Stimulated activated CD8-positive, alpha-beta memory T cell treated with anti-CD3 and anti-CD28 coated beads, Interleukin-12 subunit alpha, Interleukin-12 subunit beta, amount 100 ng/mL, for 1 hour (primary cell): Measurements from ENCODE around the gene EPHB2.
"Not testable (repeated sequence)": the region's sequence is repeated elsewhere in the genome, so short reads cannot be mapped to it uniquely, and the experiment has no call there.

ENCODE experiments used
- DNase-seq: peaks from one replicate; pipeline ENCODE4 v3.0.0-alpha.2; 2020; ENCODE audit warnings: low read depth

Gene EPHB2

GRCh38 chr1:22691031-22691753 lies 19.4 kb upstream of the EPHB2 start:
- DNase-seq, result no peak

GRCh38 chr1:22694172-22694571 lies 16.5 kb upstream of the EPHB2 start:
- no peak for DNase-seq

GRCh38 chr1:22696610-22697009 lies 14.0 kb upstream of the EPHB2 start:
- no peak for DNase-seq

GRCh38 chr1:22697980-22698379 lies 12.7 kb upstream of the EPHB2 start:
- DNase-seq, result no peak

GRCh38 chr1:22699681-22700520 lies 10.7 kb upstream of the EPHB2 start:
- no peak for DNase-seq

- no peak for DNase-seq
Measured at GRCh38 chr1:22702296-22703085, 8.1 kb upstream of the EPHB2 start.

GRCh38 chr1:22704440-22705067 lies 6.1 kb upstream of the EPHB2 start:
- DNase-seq, result peak; percentile 55

- DNase-seq, result no peak
Measured at GRCh38 chr1:22705586-22705985, 5.1 kb upstream of the EPHB2 start.

GRCh38 chr1:22706100-22706499 lies 4.5 kb upstream of the EPHB2 start:
- DNase-seq, result not testable (repeated sequence)

GRCh38 chr1:22708777-22709176 lies 1.9 kb upstream of the EPHB2 start:
- DNase-seq, result no peak

- no peak for DNase-seq
Measured at GRCh38 chr1:22709227-22709626, 1.4 kb upstream of the EPHB2 start.

GRCh38 chr1:22709891-22710700 lies 543 bp upstream of the EPHB2 start:
- no peak for DNase-seq

- no peak for DNase-seq
Measured at GRCh38 chr1:22711071-22711470, 432 bp downstream of the EPHB2 start.

GRCh38 chr1:22711591-22712501 lies 1.2 kb downstream of the EPHB2 start:
- DNase-seq, result no peak

- no peak for DNase-seq
Measured at GRCh38 chr1:22712502-22713271, 2.0 kb downstream of the EPHB2 start.

- DNase-seq, result no peak
Measured at GRCh38 chr1:22714455-22714854, 3.8 kb downstream of the EPHB2 start.

GRCh38 chr1:22717037-22717760 lies 6.6 kb downstream of the EPHB2 start:
- DNase-seq, result no peak

- no peak for DNase-seq
Measured at GRCh38 chr1:22721122-22721873, 10.7 kb downstream of the EPHB2 start.
